ENCODE results near the gene SURF4. TPM values are rescaled to one million over a fixed set of nuclear protein-coding genes. Genes with fewer than 3 reads are reported as not detected.

The SURF4 gene
- total and polyA plus RNA-seq, 2 donors (not counting 3 experiments of a cell fraction or from before 2014, with no cell fraction given), result 216 to 358 TPM

GRCh38 chr9:133323211-133323610 lies 52.6 kb downstream of the SURF4 start:
- CTCF ChIA-PET, result interaction anchor here (1.5 kb wide), 1 partner anchor 137 kb away, joined by 4 read pairs; no protein-coding TSS in a partner anchor
- POLR2A ChIA-PET, result no interaction called here
- Histone ChIP-seq H3K27ac (ENCODE audit: insufficient read depth, low read depth, low read length) (no peak overlapping the region), H3K27me3 (ENCODE audit: control insufficient read depth in 2 of 2, insufficient read depth in 2 of 2, low read length in 2 of 2) (no peaks in the 10 kb centered on the region), H3K36me3 (ENCODE audit: control insufficient read depth in 2 of 2, extremely low read depth in 1 of 2, insufficient read depth in 2 of 2, low read length in 2 of 2) (no peaks in the 10 kb centered on the region), H3K4me1 (ENCODE audit: control insufficient read depth, extremely low read depth, insufficient read depth, low read length) (no peaks in the 10 kb centered on the region), H3K4me2 (ENCODE audit: insufficient read depth, low read length) (no peak overlapping the region), H3K4me3 (replicated peaks in 1 of 3; ENCODE audit: insufficient read depth in 1 of 3, low read depth in 1 of 3, low read length in 3 of 3) (no peak overlapping the region), H3K9ac (replicated peaks; ENCODE audit: extremely low read depth, insufficient read depth, low read length) (no peak overlapping the region), H3K9me3 (replicated peaks; ENCODE audit: control insufficient read depth, insufficient read depth, low read length) (no peaks in the 10 kb centered on the region), H4K20me1 (replicated peaks; ENCODE audit: control insufficient read depth, extremely low read depth, insufficient read depth, low read length) (no peaks in the 10 kb centered on the region), H3K9me1 (replicated peaks; ENCODE audit: control insufficient read depth, extremely low read depth, insufficient read depth, low read length) (no peaks in the 10 kb centered on the region), H2AFZ (ENCODE audit: low read depth, low read length) (no peak overlapping the region), H3K79me2 (ENCODE audit: control insufficient read depth, insufficient read depth, low read length) (no peaks in the 10 kb centered on the region)
- dilution Hi-C loops (cut with MboI; ENCODE audit: extremely low pct_ligation_motif_present, low sequenced_read_pairs), result no loop called here
- no peak for TF ChIP-seq EZH2 (IDR thresholded peaks at IDR 0.05; ENCODE audit: borderline replicate concordance, low read depth, low read length, severe bottlenecking)
- no peak for TF ChIP-seq GATA2 (IDR thresholded peaks at IDR 0.05; ENCODE audit: insufficient read depth, insufficient read length, low read depth, low read length)
- TF ChIP-seq MAX (IDR thresholded peaks at IDR 0.05; ENCODE audit: insufficient read depth, insufficient read length), result no peak
- no peak for TF ChIP-seq CTCF (IDR thresholded peaks at IDR 0.05; ENCODE audit: extremely low read depth in 1 of 2, insufficient read depth in 1 of 2, low read depth in 1 of 2, low read length in 2 of 2)
- no peak for TF ChIP-seq MYC (IDR thresholded peaks at IDR 0.05; ENCODE audit: low read depth, low read length)
- TF ChIP-seq FOS (IDR thresholded peaks at IDR 0.05; ENCODE audit: borderline replicate concordance, insufficient read depth, low read length), result no peak
- TF ChIP-seq POLR2A (IDR thresholded peaks at IDR 0.05; ENCODE audit: low read depth, low read length), result no peak
- FAIRE-seq, result no peak
- BruUV-seq (replicated peaks), result no TSS peak
- intact Hi-C loops (cut with micrococcal nuclease), result no loop called here
- DNase-seq (ENCODE audit: low read depth, low spot score), result no peak

All from endothelial cell of umbilical vein (primary cell).